Stimulated activated memory B cell treated with anti-CD40 and anti-IgM and Interleukin-4, amounts not matched to agents 10 μg/mL and 1 μg/mL and 100 μg/mL, for 72 hours (primary cell): ENCODE measurements around the gene GPR34.

Experiments used
- ATAC-seq: fragments of 150-1000 bp; cut with Tn5 transposase; 2 replicates; pipeline ENCODE4 v1.10.0; 2021
- H3K27ac Mint-ChIP-seq: one replicate; pipeline ENCODE4 v1.8.0; 2022; ENCODE audit warnings: mild to moderate bottlenecking, mixed read lengths
- H3K27me3 Mint-ChIP-seq: one replicate; pipeline ENCODE4 v1.8.0; 2022; ENCODE audit warnings: mixed read lengths
- H3K36me3 Mint-ChIP-seq: one replicate; pipeline ENCODE4 v1.8.0; 2022; ENCODE audit warnings: mixed read lengths
- H3K4me1 Mint-ChIP-seq: one replicate; pipeline ENCODE4 v1.8.0; 2022; ENCODE audit warnings: mixed read lengths
- H3K4me3 Mint-ChIP-seq: one replicate; pipeline ENCODE4 v1.8.0; 2022; ENCODE audit warnings: mild to moderate bottlenecking, moderate library complexity, mixed read lengths
- H3K9me3 Mint-ChIP-seq: one replicate; pipeline ENCODE4 v1.8.0; 2022; ENCODE audit warnings: mixed read lengths

Gene GPR34

GRCh38 chrX:41739871-41740270 lies 51.1 kb downstream of the GPR34 start:
- ATAC-seq = no peak
- Mint-ChIP-seq H3K36me3 (peaks cover 7% of the 10 kb centered on the region), H3K4me3 (no peak overlapping the region), H3K27me3 (no peaks in the 10 kb centered on the region), H3K9me3 (no peaks in the 10 kb centered on the region), H3K4me1 (peaks cover 13% of the 10 kb centered on the region), H3K27ac (no peak overlapping the region)
